GM18498 (cell line): ENCODE data around the gene SSX2IP.
"Not testable (repeated sequence)": the region's sequence is repeated elsewhere in the genome, so short reads cannot be mapped to it uniquely, and the experiment has no call there.

Source experiments
- ATAC-seq: cut with Tn5 transposase; IDR thresholded peaks from one replicate; pipeline ENCODE4 v1.9.1; 2021; ENCODE audit warnings: mild to moderate bottlenecking, moderate library complexity; ENCODE audit not compliant: unreplicated experiment

The SSX2IP gene

GRCh38 chr1:84690397-84691121 is at the start of gene SSX2IP:
TSS of gene SSX2IP (minus strand) at chr1:84690461. CDS start at chr1:84671219, 19,242 bp downstream.
- peak; percentile 96 for ATAC-seq

- ATAC-seq = no peak
These were observed 48.0 kb upstream of the SSX2IP start for GRCh38 chr1:84738237-84738636.

GRCh38 chr1:84737590-84737989 is 47.3 kb upstream of the SSX2IP start:
- ATAC-seq = no peak

GRCh38 chr1:84736944-84737343 is 46.7 kb upstream of the SSX2IP start:
- ATAC-seq = no peak

- no peak for ATAC-seq
These were observed 46.2 kb upstream of the SSX2IP start for GRCh38 chr1:84736445-84736844.

GRCh38 chr1:84735483-84735882 is 45.2 kb upstream of the SSX2IP start:
- no peak for ATAC-seq

- ATAC-seq = no peak
These were observed 42.3 kb upstream of the SSX2IP start for GRCh38 chr1:84732520-84732919.

GRCh38 chr1:84731519-84731918 is 41.3 kb upstream of the SSX2IP start:
- ATAC-seq = no peak

- ATAC-seq = not testable (repeated sequence)
These were observed 37.5 kb upstream of the SSX2IP start for GRCh38 chr1:84727711-84728110.

GRCh38 chr1:84726593-84727499 is 36.6 kb upstream of the SSX2IP start:
- no peak for ATAC-seq

- ATAC-seq = no peak
These were observed 34.0 kb upstream of the SSX2IP start for GRCh38 chr1:84724128-84724860.

- no peak for ATAC-seq
These were observed 32.5 kb upstream of the SSX2IP start for GRCh38 chr1:84722794-84723193.

- ATAC-seq = not testable (repeated sequence)
These were observed 31.6 kb upstream of the SSX2IP start for GRCh38 chr1:84721872-84722271.

GRCh38 chr1:84721152-84721551 is 30.9 kb upstream of the SSX2IP start:
- peak; percentile 42 for ATAC-seq

- ATAC-seq = no peak
These were observed 30.0 kb upstream of the SSX2IP start for GRCh38 chr1:84720221-84720780.

- no peak for ATAC-seq
These were observed 29.4 kb upstream of the SSX2IP start for GRCh38 chr1:84719543-84720217.

GRCh38 chr1:84715342-84716019 is 25.2 kb upstream of the SSX2IP start:
- no peak for ATAC-seq

- ATAC-seq = no peak
These were observed 22.1 kb upstream of the SSX2IP start for GRCh38 chr1:84712276-84712874.

GRCh38 chr1:84711869-84712268 is 21.6 kb upstream of the SSX2IP start:
- ATAC-seq = no peak
